Upper lobe of right lung (tissue), 1 donor: ENCODE results near the gene SHC2. TPM values are rescaled to one million over a fixed set of nuclear protein-coding genes. Genes with fewer than 3 reads are reported as not detected.
"Not testable (repeated sequence)": the region's sequence is repeated elsewhere in the genome, so short reads cannot be mapped to it uniquely, and the experiment has no call there.

ENCODE experiments used
- ATAC-seq: fragments of 200-7000 bp; cut with Tn5 transposase; one replicate; pipeline ENCODE4 v1.9.1; 2020; ENCODE audit warnings: mild to moderate bottlenecking, moderate library complexity
- DNase-seq: peaks from one replicate; pipeline ENCODE4 v3.0.0-alpha.2; 2020
- H3K27ac ChIP-seq: fragments of 200-600 bp; one replicate; pipeline ENCODE4 v1.8.0; 2022
- H3K27me3 ChIP-seq: fragments of 200-600 bp; one replicate; pipeline ENCODE4 v1.8.0; 2022; ENCODE audit warnings: mild to moderate bottlenecking
- H3K36me3 ChIP-seq: fragments of 200-600 bp; one replicate; pipeline ENCODE4 v1.8.0; 2022
- H3K4me1 ChIP-seq: fragments of 200-600 bp; one replicate; pipeline ENCODE4 v1.8.0; 2022
- H3K4me3 ChIP-seq: fragments of 200-600 bp; one replicate; pipeline ENCODE4 v1.8.0; 2022; ENCODE audit warnings: mild to moderate bottlenecking
- H3K9me3 ChIP-seq: fragments of 200-600 bp; one replicate; pipeline ENCODE4 v1.8.0; 2022
- CTCF ChIP-seq: fragments of 200-600 bp; IDR thresholded peaks from one replicate; pipeline ENCODE4 v1.8.0; 2022; ENCODE audit warnings: antibody characterized with exemption
- intact Hi-C: fragments of 100-400 bp; cut with DNase I; formaldehyde crosslinking; loops from one replicate; pipeline ENCODE4 v1.11.0; 2022
- total RNA-seq: library from RNA; stranded (reverse); fragmentation: NEBNext Ultra II Directional; extraction: Animal tissue kit (Norgen Biotek cat#: 25700); gene quantifications from one replicate; pipeline ENCODE4 v1.2.1, GENCODE V29; 2021
- donor health status: DM: no; HTN: yes; CAD: no; lungs with severe emphysema.

The SHC2 gene
- total RNA-seq, 1 donor from 2014 or later: 37.8 TPM

- DNase-seq: no peak
- ATAC-seq: no peak
Observed at GRCh38 chr19:455851-456546, 4.8 kb downstream of the SHC2 start.

GRCh38 chr19:455031-455705 lies 5.7 kb downstream of the SHC2 start:
- TF ChIP-seq CTCF: no peak
- Histone ChIP-seq H3K9me3 (no peaks in the 10 kb centered on the region), H3K36me3 (no peaks in the 10 kb centered on the region), H3K4me3 (no peak overlapping the region), H3K27me3 (no peaks in the 10 kb centered on the region), H3K4me1 (no peaks in the 10 kb centered on the region), H3K27ac (no peak overlapping the region)
- intact Hi-C loops: no loop called here
- no peak for ATAC-seq
- DNase-seq: no peak

More at GRCh38 chr19:455851-456546, 4.8 kb downstream of the SHC2 start:
- Histone ChIP-seq H3K27me3 (no peaks in the 10 kb centered on the region), H3K4me3 (no peak overlapping the region), H3K9me3 (no peaks in the 10 kb centered on the region), H3K36me3 (no peaks in the 10 kb centered on the region), H3K27ac (no peak overlapping the region), H3K4me1 (no peaks in the 10 kb centered on the region)
- intact Hi-C loops: no loop called here
- no peak for TF ChIP-seq CTCF

GRCh38 chr19:453606-454005 lies 7.2 kb downstream of the SHC2 start:
- no peaks in the 10 kb centered on the region for H3K9me3 ChIP-seq
- H3K36me3 ChIP-seq: no peaks in the 10 kb centered on the region
- ATAC-seq (no peak), DNase-seq (peak; percentile 34)
- H3K4me3 ChIP-seq: no peak overlapping the region
- TF ChIP-seq CTCF: no peak
- H3K27me3 ChIP-seq: no peaks in the 10 kb centered on the region
- no peak overlapping the region for H3K27ac ChIP-seq
- H3K4me1 ChIP-seq: no peaks in the 10 kb centered on the region
- intact Hi-C loops: no loop called here

- TF ChIP-seq CTCF: no peak
Observed at GRCh38 chr19:452829-453228, 8.0 kb downstream of the SHC2 start.

GRCh38 chr19:450912-451481 lies 9.8 kb downstream of the SHC2 start:
- DNase-seq, H3K9me3 ChIP-seq, H3K4me3 ChIP-seq, ATAC-seq, H3K27me3 ChIP-seq, H3K4me1 ChIP-seq, H3K27ac ChIP-seq, intact Hi-C loops, H3K36me3 ChIP-seq: not testable (repeated sequence)

More at GRCh38 chr19:452829-453228, 8.0 kb downstream of the SHC2 start:
- Histone ChIP-seq H3K9me3 (no peaks in the 10 kb centered on the region), H3K27ac (no peak overlapping the region), H3K27me3 (no peaks in the 10 kb centered on the region), H3K4me3 (no peak overlapping the region), H3K36me3 (no peaks in the 10 kb centered on the region), H3K4me1 (no peaks in the 10 kb centered on the region)
- intact Hi-C loops: no loop called here
- ATAC-seq (no peak), DNase-seq (peak; percentile 52)

- no peak for DNase-seq
- no peak for TF ChIP-seq CTCF
- Histone ChIP-seq H3K36me3 (no peaks in the 10 kb centered on the region), H3K27me3 (no peaks in the 10 kb centered on the region), H3K9me3 (no peaks in the 10 kb centered on the region), H3K27ac (no peak overlapping the region), H3K4me3 (no peak overlapping the region), H3K4me1 (no peaks in the 10 kb centered on the region)
- intact Hi-C loops: no loop called here
- no peak for ATAC-seq
Observed at GRCh38 chr19:449916-450315, 10.9 kb downstream of the SHC2 start.
